Stimulated activated CD8-positive, alpha-beta memory T cell treated with anti-CD3 and anti-CD28 coated beads, Interleukin-4, amount 100 ng/mL, for 1 hour (primary cell): ENCODE data around the gene MYO1H.

Source experiments
- DNase-seq, 2 donors: peaks; one replicate each; pipeline ENCODE4 v3.0.0-alpha.2; 2020; ENCODE audit warnings: low read depth in 2 of 2, low spot score in 1 of 2

The MYO1H gene

DNA sequence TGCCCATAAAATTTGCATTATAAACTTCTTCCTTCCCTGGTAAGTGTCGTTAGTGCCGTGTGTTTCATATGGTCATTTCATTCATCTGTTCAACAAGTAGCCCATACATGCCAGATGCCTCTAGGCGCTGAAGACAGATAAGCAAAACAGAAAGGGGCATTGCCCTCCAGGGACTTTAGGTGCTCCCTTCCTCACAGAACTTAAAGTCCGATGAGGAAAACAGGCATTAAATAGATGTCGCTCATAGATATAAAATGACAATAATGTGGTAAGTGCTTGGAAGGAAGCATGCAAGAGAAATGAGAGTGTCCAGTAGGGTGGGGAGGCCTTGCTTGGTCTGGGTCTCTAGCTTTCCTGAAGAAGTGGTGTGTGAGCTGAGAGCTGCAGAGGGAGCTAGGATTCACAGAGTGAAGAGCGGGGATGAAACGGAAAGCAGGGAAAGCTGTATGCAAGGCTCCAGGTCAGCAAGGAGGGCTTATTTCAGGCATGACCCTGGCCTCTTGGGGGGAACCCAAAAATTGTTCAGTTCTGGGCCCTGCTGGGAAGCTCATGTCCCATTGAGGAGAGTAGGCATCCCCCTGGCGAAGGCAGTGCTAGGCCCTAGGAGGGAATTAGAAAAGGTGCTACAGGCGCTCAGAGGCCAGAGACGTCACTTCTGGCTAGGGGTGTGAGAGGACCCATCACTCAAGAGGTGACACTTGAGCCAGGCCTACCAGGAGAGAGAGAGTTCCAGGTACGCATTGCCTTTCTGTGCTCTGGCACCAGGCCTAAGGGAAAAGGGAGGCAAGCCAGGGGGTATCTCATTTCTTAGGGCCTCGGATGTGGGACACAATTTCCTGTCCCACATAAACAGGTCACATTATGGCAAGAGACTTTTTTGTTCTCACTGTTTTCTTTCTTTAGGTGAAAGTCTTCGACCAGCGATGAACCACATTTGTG lies 141.6 kb downstream of the MYO1H start:
- DNase-seq: no peak

GRCh38 chr12:109489955-109490565 lies 142.4 kb downstream of the MYO1H start:
- DNase-seq: no peak

DNA sequence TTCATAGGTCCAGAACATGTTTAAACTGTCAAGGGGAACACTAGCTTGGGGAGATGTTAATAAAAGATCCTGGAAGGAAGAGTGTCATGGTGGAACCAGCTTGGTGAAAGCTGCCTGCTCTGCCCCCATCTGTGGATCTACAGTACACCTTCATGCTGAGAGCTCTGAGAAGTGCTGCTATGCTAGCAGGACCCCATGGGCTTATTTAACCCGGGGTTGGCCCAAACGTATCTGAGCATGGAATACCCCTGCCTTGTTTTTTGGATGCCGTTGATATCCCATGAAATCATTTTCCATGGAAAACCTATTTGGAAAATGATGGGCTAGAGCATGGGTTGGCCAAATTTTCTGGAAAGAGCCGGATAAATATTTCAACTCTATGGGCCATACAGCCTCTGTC lies 144.0 kb downstream of the MYO1H start:
- no peak for DNase-seq

DNA sequence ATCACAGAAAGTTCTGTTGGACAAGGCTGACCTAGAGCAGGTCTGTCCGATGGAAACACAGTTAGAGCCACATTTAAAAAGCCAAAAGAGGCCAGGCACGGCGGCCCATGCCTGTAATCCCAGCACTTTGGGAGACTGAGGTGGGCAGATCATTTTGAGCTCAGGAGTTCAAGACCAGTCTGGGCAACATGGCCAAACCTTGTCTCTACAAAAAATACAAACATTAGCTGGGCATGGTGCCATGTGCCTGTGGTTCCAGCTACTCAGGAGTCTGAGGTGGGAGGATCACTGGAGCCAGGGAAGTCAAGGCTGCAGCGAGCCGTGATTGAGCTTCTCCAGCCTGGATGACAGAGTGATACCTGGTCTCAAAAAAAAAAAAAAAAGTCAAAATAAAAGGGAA lies 144.7 kb downstream of the MYO1H start:
- no peak for DNase-seq

DNA sequence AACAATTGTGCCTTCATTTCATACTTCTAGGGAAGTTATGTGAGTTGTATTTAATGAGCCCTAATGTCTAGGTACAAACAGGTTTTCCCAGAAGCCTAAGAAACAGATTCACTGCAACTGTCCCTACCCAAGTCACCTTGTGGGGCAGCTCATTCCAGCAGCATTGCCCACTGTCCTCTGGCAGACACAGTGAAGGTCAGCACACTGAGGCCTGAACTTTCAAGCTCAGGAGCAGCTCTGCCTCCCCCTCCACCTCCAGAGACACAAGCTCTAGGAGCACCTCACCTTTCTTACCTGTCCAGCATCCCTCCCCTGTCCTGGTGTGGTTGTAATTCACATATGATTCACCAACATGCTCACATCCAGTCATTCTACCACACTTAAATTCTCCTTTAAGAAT lies 145.4 kb downstream of the MYO1H start:
- no peak for DNase-seq

GRCh38 chr12:109493938-109494337 lies 146.2 kb downstream of the MYO1H start:
- DNase-seq: no peak

DNA sequence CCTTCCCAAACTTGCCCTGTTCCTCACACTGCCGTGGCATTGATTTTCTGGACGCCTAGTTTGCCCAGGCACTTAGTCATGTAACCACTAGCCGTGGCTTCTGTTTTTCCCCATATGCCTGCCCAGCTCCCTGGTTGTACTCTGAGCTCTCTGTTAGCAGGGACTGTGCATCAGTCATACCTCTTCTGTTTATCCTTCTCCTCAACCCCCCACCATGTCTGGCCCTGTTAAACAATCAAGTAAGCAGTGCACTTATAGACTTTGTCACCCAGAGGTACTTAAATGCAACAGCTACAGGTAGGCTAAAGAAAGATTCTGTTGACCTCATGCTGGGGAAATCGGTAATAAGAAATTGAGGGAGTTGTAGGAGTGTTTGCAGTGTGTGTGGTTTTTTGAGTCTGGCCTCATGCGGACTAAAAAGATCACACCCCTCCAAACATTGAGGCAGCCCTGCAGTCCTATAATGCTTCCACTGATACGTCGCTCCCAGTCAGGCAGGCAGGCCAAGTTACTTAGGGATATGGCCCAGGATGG lies 146.7 kb downstream of the MYO1H start:
- DNase-seq: no peak

DNA sequence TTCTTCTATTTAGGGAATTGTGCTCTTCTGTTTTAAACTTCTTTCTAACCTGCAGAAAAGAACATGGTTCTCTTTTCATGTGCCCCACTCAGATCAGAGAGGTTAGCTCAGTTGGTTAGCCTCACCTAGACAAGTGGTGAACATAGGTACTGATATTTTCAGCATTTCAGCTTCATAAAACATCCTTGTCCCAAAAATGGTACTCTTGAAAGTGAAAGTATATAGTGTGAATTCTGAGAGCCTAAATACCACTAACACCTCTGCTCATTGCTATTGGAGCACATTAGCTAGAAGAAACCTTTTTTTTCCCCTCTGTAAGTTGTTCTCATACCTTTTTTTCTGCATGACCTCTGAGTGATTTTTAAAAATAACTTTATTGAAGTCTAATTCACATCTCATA lies 147.3 kb downstream of the MYO1H start:
- no peak for DNase-seq

GRCh38 chr12:109496306-109496705 lies 148.6 kb downstream of the MYO1H start:
- no peak for DNase-seq

DNA sequence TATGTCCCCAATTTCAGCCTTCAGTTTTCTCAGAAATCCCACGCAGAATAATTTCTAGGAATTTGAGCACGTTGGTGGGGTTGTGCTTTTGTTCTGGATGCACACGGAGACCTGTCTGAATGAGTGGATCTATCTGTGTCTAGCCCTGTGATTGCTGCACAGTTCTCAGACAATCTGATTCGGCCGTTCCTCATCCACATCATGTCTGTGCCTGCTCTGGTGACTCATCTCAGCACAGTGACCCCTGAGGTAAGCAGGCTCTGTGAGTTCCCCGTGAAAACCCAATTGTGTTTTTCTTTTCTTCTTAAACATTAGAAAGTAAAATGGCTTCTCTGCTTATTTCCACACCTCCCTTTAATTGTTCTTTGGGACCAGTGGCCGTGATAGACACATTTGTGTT lies 150.0 kb downstream of the MYO1H start:
- no peak for DNase-seq
